MCF 10A (cell line): Measurements from ENCODE around the gene RCAN2. TPM values are rescaled to one million over a fixed set of nuclear protein-coding genes. Genes with fewer than 3 reads are reported as not detected.

Experiments
- BruUV-seq: library from RNA; stranded (reverse); fragments of 400-500 nt; replicated peaks from 2 replicates; lab custom pipeline; 2021; lab: Mats Ljungman, UMichigan
- CTCF ChIA-PET: fragments of 300-600 bp; sonication (Branson Sonifier 250); formaldehyde crosslinking; extraction: SDS; loops from one replicate; lab custom pipeline; 2021; ENCODE audit warnings: antibody characterized with exemption, inconsistent platforms; lab: Yijun Ruan, JAX
- POLR2A ChIA-PET: fragments of 300-600, 350-650 bp; sonication (Branson Sonifier 250); formaldehyde crosslinking; extraction: SDS; loops from one replicate; lab custom pipeline; 2020; ENCODE audit warnings: antibody characterized with exemption, inconsistent platforms; lab: Yijun Ruan, JAX
- DNase-seq: peaks from one replicate; pipeline ENCODE4 v3.0.0-alpha.2; 2018; ENCODE audit not compliant: unreplicated experiment
- H3K27ac Mint-ChIP-seq: one replicate; pipeline ENCODE4 v1.8.0; 2022; ENCODE audit warnings: mild to moderate bottlenecking, low read depth, mixed read lengths; ENCODE audit not compliant: unreplicated experiment
- H3K27me3 Mint-ChIP-seq: one replicate; pipeline ENCODE4 v1.8.0; 2022; ENCODE audit warnings: mixed read lengths; ENCODE audit not compliant: insufficient read depth, unreplicated experiment
- H3K36me3 Mint-ChIP-seq: one replicate; pipeline ENCODE4 v1.8.0; 2022; ENCODE audit warnings: mild to moderate bottlenecking, moderate library complexity, mixed read lengths; ENCODE audit not compliant: insufficient read depth, unreplicated experiment
- H3K4me1 Mint-ChIP-seq: one replicate; pipeline ENCODE4 v1.8.0; 2022; ENCODE audit warnings: mixed read lengths; ENCODE audit not compliant: insufficient read depth, unreplicated experiment
- H3K4me3 Mint-ChIP-seq: one replicate; pipeline ENCODE4 v1.8.0; 2022; ENCODE audit warnings: mild to moderate bottlenecking, moderate library complexity, mixed read lengths; ENCODE audit not compliant: unreplicated experiment
- H3K9me3 Mint-ChIP-seq: one replicate; pipeline ENCODE4 v1.8.0; 2022; ENCODE audit warnings: mixed read lengths; ENCODE audit not compliant: unreplicated experiment
- intact Hi-C: fragments of 100-400 bp; cut with micrococcal nuclease; formaldehyde crosslinking; loops from 2 replicates; pipeline ENCODE4 v1.14.1; 2022
- total RNA-seq: library from RNA; stranded (reverse); gene quantifications from 2 replicates; pipeline ENCODE4 v1.2.3, GENCODE V29; 2022
- TF ChIP-seq, protein P1 (sequence below): fragments of 200-600 bp; IDR thresholded peaks from one replicate; pipeline ENCODE4 v1.8.0; 2022; ENCODE audit warnings: antibody characterized with exemption, mild to moderate bottlenecking; ENCODE audit not compliant: unreplicated experiment

The RCAN2 gene
- total RNA-seq, 1 experiment from 2014 or later: 0.09 TPM

- Mint-ChIP-seq H3K36me3 (no peaks in the 10 kb centered on the region), H3K9me3 (no peaks in the 10 kb centered on the region), H3K4me3 (no peak overlapping the region), H3K4me1 (peaks cover 16% of the 10 kb centered on the region), H3K27ac (no peak overlapping the region), H3K27me3 (no peaks in the 10 kb centered on the region)
- intact Hi-C loops: no loop called here
- ChIA-PET POLR2A (no interaction called here), CTCF (no interaction called here)
- peak; percentile 1 for DNase-seq
- TF ChIP-seq, protein P1, sequence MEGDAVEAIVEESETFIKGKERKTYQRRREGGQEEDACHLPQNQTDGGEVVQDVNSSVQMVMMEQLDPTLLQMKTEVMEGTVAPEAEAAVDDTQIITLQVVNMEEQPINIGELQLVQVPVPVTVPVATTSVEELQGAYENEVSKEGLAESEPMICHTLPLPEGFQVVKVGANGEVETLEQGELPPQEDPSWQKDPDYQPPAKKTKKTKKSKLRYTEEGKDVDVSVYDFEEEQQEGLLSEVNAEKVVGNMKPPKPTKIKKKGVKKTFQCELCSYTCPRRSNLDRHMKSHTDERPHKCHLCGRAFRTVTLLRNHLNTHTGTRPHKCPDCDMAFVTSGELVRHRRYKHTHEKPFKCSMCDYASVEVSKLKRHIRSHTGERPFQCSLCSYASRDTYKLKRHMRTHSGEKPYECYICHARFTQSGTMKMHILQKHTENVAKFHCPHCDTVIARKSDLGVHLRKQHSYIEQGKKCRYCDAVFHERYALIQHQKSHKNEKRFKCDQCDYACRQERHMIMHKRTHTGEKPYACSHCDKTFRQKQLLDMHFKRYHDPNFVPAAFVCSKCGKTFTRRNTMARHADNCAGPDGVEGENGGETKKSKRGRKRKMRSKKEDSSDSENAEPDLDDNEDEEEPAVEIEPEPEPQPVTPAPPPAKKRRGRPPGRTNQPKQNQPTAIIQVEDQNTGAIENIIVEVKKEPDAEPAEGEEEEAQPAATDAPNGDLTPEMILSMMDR: no peak
- BruUV-seq: no TSS peak
Measured at GRCh38 chr6:46452312-46452917, 38.8 kb downstream of the RCAN2 start.

DNA sequence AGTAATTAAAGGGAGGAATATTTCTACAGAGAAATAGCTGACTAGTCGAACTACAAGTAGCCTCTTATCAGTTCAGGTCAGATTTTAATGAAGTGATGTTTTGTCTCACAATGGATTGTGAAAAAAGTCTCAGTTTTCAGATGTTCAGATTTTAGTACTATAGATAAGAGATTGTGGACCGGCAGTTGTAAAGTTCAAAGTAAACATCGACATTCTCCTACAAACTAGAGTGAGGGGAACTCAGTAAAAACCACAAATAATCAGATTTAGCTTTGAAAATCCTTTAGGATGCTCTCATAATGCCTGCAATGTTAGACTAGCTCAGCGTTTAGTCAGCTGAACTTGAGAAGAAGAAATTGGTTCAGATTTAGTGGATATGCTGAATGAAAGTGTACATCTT, 39.9 kb downstream of the RCAN2 start:
- ChIA-PET POLR2A (no interaction called here), CTCF (interaction anchor here (0.6 kb wide), 1 partner anchor 23 kb away, joined by 3 read pairs; no protein-coding TSS in a partner anchor)
- Mint-ChIP-seq H3K27me3 (no peaks in the 10 kb centered on the region), H3K4me3 (no peak overlapping the region), H3K36me3 (no peaks in the 10 kb centered on the region), H3K9me3 (no peaks in the 10 kb centered on the region), H3K4me1 (peaks cover 16% of the 10 kb centered on the region), H3K27ac (no peak overlapping the region)
- no peak for DNase-seq
- no TSS peak for BruUV-seq
- intact Hi-C loops: no loop called here
- TF ChIP-seq, protein P1: no peak

GRCh38 chr6:46444772-46445454, 46.3 kb downstream of the RCAN2 start:
- no TSS peak for BruUV-seq
- no peaks in the 10 kb centered on the region for H3K36me3 Mint-ChIP-seq
- TF ChIP-seq, protein P1: no peak
- H3K4me3 Mint-ChIP-seq: no peak overlapping the region
- POLR2A ChIA-PET: no interaction called here
- CTCF ChIA-PET: interaction anchor here (0.5 kb wide), 1 partner anchor 901 kb away, joined by 3 read pairs; no protein-coding TSS in a partner anchor
- DNase-seq: no peak
- no peaks in the 10 kb centered on the region for H3K27me3 Mint-ChIP-seq
- H3K4me1 Mint-ChIP-seq: no peaks in the 10 kb centered on the region
- no peaks in the 10 kb centered on the region for H3K9me3 Mint-ChIP-seq
- intact Hi-C loops: no loop called here
- H3K27ac Mint-ChIP-seq: no peak overlapping the region

GRCh38 chr6:46443623-46444022, 47.6 kb downstream of the RCAN2 start:
- TF ChIP-seq, protein P1: no peak
- Mint-ChIP-seq H3K27ac (no peak overlapping the region), H3K27me3 (no peaks in the 10 kb centered on the region), H3K4me3 (no peak overlapping the region), H3K36me3 (no peaks in the 10 kb centered on the region), H3K9me3 (no peaks in the 10 kb centered on the region), H3K4me1 (no peaks in the 10 kb centered on the region)
- intact Hi-C loops: no loop called here
- BruUV-seq: no TSS peak
- ChIA-PET CTCF (no interaction called here), POLR2A (no interaction called here)
- DNase-seq: no peak
